ENCODE results near the gene INTU.

DNA sequence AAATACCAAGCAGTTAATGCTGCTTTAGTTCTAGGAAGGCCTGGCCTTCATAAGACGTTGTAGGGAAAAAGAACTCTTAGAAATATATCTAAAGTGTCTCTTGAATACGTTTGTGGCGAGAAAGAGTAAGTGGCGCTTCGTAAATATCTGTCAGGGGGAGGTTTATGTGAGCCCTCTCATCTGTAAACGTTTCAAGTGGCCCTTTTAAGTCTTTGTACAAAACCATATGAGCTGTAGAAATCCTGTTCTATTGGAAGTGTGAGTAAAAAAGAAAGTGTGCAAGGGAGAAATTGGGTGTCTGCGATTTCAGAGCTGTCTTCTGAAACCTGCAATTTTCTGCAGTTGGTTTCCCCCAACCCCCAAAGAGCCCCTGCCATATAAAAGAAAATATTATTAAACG lies 8.6 kb upstream of the INTU start:
- no peak for TF ChIP-seq CTCF (IDR thresholded peaks at IDR 0.05; ENCODE audit: insufficient read depth, low read length)
- TF ChIP-seq SPI1 (IDR thresholded peaks at IDR 0.05; ENCODE audit: borderline replicate concordance, low read depth) = no peak
